CD4-positive, CD25-positive, alpha-beta regulatory T cell (primary cell): ENCODE data around the gene PDRG1. TPM values are rescaled to one million over a fixed set of nuclear protein-coding genes. Genes with fewer than 3 reads are reported as not detected.

Experiments used
- ATAC-seq, 2 donors: fragments of 150-1000 bp; cut with Tn5 transposase; one replicate each; pipeline ENCODE4 v1.10.0; 2021; ENCODE audit warnings: low read depth in 2 of 2, moderate number of reproducible peaks in 2 of 2, moderate library complexity in 1 of 2
- DNase-seq, 3 donors: peaks; one replicate each; pipeline versions ENCODE4 v3.0.0 to v3.0.0-alpha.2; 2012 to 2022; ENCODE audit warnings: mixed read lengths in 1 of 3
- H3K27ac ChIP-seq: one replicate; pipeline ENCODE4 v1.7.0; 2013; ENCODE audit warnings: mild to moderate bottlenecking, low read length; ENCODE audit not compliant: insufficient read depth, poor library complexity, severe bottlenecking
- H3K27me3 ChIP-seq: one replicate; pipeline ENCODE4 v1.7.0; 2013; ENCODE audit warnings: low read length; ENCODE audit not compliant: control insufficient read depth, insufficient read depth
- H3K36me3 ChIP-seq: one replicate; pipeline ENCODE4 v1.7.0; 2013; ENCODE audit warnings: mild to moderate bottlenecking, low read length, moderate library complexity; ENCODE audit not compliant: control insufficient read depth, insufficient read depth
- H3K4me1 ChIP-seq: 2 replicates; pipeline ENCODE4 v1.7.0; 2013; ENCODE audit warnings: mild to moderate bottlenecking, low read length; ENCODE audit not compliant: insufficient read depth, control insufficient read depth, poor library complexity, severe bottlenecking
- H3K4me3 ChIP-seq: one replicate; pipeline ENCODE4 v1.7.0; 2013; ENCODE audit warnings: low read depth, mild to moderate bottlenecking, low read length, moderate library complexity
- H3K9me3 ChIP-seq, 2 experiments: 1 replicate in 1 of 2; 2 replicates in 1 of 2; pipeline ENCODE4 v1.7.0; 2013; ENCODE audit warnings: low read length in 2 of 2, mild to moderate bottlenecking in 1 of 2, moderate library complexity in 1 of 2; ENCODE audit not compliant: control insufficient read depth in 2 of 2
- H3K27ac Mint-ChIP-seq, 3 donors: one replicate each; pipeline ENCODE4 v1.8.0; 2020 to 2022; ENCODE audit warnings: mild to moderate bottlenecking in 3 of 3, mixed read lengths in 3 of 3, moderate library complexity in 2 of 3
- H3K27me3 Mint-ChIP-seq: one replicate; pipeline ENCODE4 v1.8.0; 2022; ENCODE audit warnings: mild to moderate bottlenecking, mixed read lengths
- H3K36me3 Mint-ChIP-seq: one replicate; pipeline ENCODE4 v1.8.0; 2020; ENCODE audit warnings: mixed read lengths
- H3K4me1 Mint-ChIP-seq, 4 donors: one replicate each; pipeline ENCODE4 v1.8.0; 2020 to 2022; ENCODE audit warnings: mixed read lengths in 4 of 4, mild to moderate bottlenecking in 1 of 4
- H3K4me3 Mint-ChIP-seq, 4 donors: one replicate each; pipeline ENCODE4 v1.8.0; 2020 to 2022; ENCODE audit warnings: mild to moderate bottlenecking in 4 of 4, mixed read lengths in 4 of 4, moderate library complexity in 3 of 4
- H3K9me3 Mint-ChIP-seq, 7 donors: one replicate each; pipeline ENCODE4 v1.8.0; 2020 to 2022; ENCODE audit warnings: mixed read lengths in 7 of 7, mild to moderate bottlenecking in 3 of 7, moderate library complexity in 2 of 7
- polyA plus RNA-seq, 4 donors: library from polyadenylated mRNA; unstranded; fragments of 300-500 nt; fragmentation: Illumina TruSeq; gene quantifications; one replicate each; pipeline ENCODE4 v1.2.3, GENCODE V29; 2021
- total RNA-seq: library from RNA; stranded (reverse); gene quantifications from one replicate; pipeline ENCODE4 v1.2.3, GENCODE V29; 2022

The PDRG1 gene
- total and polyA plus RNA-seq, 5 donors from 2014 or later, result 10.3 to 27.6 (median 19.3) TPM

- Mint-ChIP-seq H3K27ac (no peak overlapping the region), H3K27me3 (peaks cover 10% of the 10 kb centered on the region), H3K36me3 (no peaks in the 10 kb centered on the region), H3K4me1 (no peaks in the 10 kb centered on the region), H3K4me3 (no peak overlapping the region), H3K9me3 (no peaks in the 10 kb centered on the region)
- no peak overlapping the region for H3K4me3 ChIP-seq
- H3K9me3 ChIP-seq, result no peaks in the 10 kb centered on the region
- no peaks in the 10 kb centered on the region for H3K4me1 ChIP-seq
- no peaks in the 10 kb centered on the region for H3K36me3 ChIP-seq
- DNase-seq (no peak), ATAC-seq (no peak)
- H3K27ac ChIP-seq, result no peak overlapping the region
- no peaks in the 10 kb centered on the region for H3K27me3 ChIP-seq
Measured at GRCh38 chr20:31908424-31908823, 43.4 kb downstream of the PDRG1 start.

DNA sequence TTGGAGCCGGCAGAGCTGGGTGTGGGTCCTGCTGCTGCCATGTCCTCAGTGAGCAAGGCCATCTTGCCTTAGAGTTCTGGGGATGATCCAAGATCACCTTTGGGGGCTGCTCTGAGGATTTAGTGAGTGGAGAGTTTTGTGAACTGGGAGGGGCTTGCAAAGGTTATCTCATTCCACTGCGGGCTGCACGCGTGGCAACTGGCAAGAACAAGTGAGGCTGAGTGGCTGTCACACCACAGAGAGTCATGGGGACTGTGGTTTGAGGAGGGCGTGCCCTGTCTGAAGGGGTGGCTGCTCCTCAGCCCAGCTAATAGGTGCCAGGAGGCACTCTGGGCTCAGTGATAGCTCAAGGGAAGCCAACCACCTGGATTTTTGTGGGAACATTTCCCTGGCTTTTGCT, 43.8 kb downstream of the PDRG1 start:
- H3K4me3 Mint-ChIP-seq, result no peak overlapping the region

GRCh38 chr20:31907046-31907445, 44.8 kb downstream of the PDRG1 start:
- Mint-ChIP-seq H3K4me3 (no peak overlapping the region), H3K27me3 (peaks cover 15% of the 10 kb centered on the region), H3K36me3 (no peaks in the 10 kb centered on the region), H3K27ac (no peak overlapping the region), H3K4me1 (no peaks in the 10 kb centered on the region), H3K9me3 (no peaks in the 10 kb centered on the region)
- DNase-seq, result no peak
- H3K9me3 ChIP-seq, result no peaks in the 10 kb centered on the region
- ATAC-seq, result no peak
- H3K4me3 ChIP-seq, result no peak overlapping the region
- H3K27ac ChIP-seq, result no peak overlapping the region
- no peaks in the 10 kb centered on the region for H3K4me1 ChIP-seq
- H3K27me3 ChIP-seq, result no peaks in the 10 kb centered on the region
- H3K36me3 ChIP-seq, result no peaks in the 10 kb centered on the region

More for the DNA sequence above, 43.8 kb downstream of the PDRG1 start:
- Histone ChIP-seq H3K27me3 (no peaks in the 10 kb centered on the region), H3K4me3 (no peak overlapping the region), H3K4me1 (no peaks in the 10 kb centered on the region), H3K27ac (no peak overlapping the region), H3K36me3 (no peaks in the 10 kb centered on the region), H3K9me3 (no peaks in the 10 kb centered on the region)
- no peaks in the 10 kb centered on the region for H3K9me3 Mint-ChIP-seq
- H3K27ac Mint-ChIP-seq, result no peak overlapping the region
- ATAC-seq (no peak), DNase-seq (no peak)
- H3K27me3 Mint-ChIP-seq, result peaks cover 14% of the 10 kb centered on the region
- no peaks in the 10 kb centered on the region for H3K4me1 Mint-ChIP-seq
- no peaks in the 10 kb centered on the region for H3K36me3 Mint-ChIP-seq

- Mint-ChIP-seq H3K4me3 (no peak overlapping the region), H3K27me3 (peaks cover 15% of the 10 kb centered on the region), H3K27ac (no peak overlapping the region), H3K9me3 (no peaks in the 10 kb centered on the region), H3K36me3 (no peaks in the 10 kb centered on the region), H3K4me1 (no peaks in the 10 kb centered on the region)
- Histone ChIP-seq H3K4me3 (no peak overlapping the region), H3K9me3 (no peaks in the 10 kb centered on the region), H3K4me1 (no peaks in the 10 kb centered on the region), H3K27me3 (no peaks in the 10 kb centered on the region), H3K36me3 (no peaks in the 10 kb centered on the region), H3K27ac (no peak overlapping the region)
- no peak for ATAC-seq
- DNase-seq, result no peak
Measured at GRCh38 chr20:31906001-31906400, 45.8 kb downstream of the PDRG1 start.

- no peak overlapping the region for H3K4me3 ChIP-seq
- H3K27me3 Mint-ChIP-seq, result peaks cover 20% of the 10 kb centered on the region
- no peaks in the 10 kb centered on the region for H3K36me3 ChIP-seq
- H3K4me3 Mint-ChIP-seq, result no peak overlapping the region
- no peak overlapping the region for H3K27ac Mint-ChIP-seq
- no peaks in the 10 kb centered on the region for H3K4me1 ChIP-seq
- H3K36me3 Mint-ChIP-seq, result no peaks in the 10 kb centered on the region
- no peaks in the 10 kb centered on the region for H3K9me3 ChIP-seq
- no peak overlapping the region for H3K27ac ChIP-seq
- H3K27me3 ChIP-seq, result no peaks in the 10 kb centered on the region
- DNase-seq, result no peak
- no peaks in the 10 kb centered on the region for H3K9me3 Mint-ChIP-seq
- no peaks in the 10 kb centered on the region for H3K4me1 Mint-ChIP-seq
- ATAC-seq, result no peak
Measured at GRCh38 chr20:31903627-31904386, 48.0 kb downstream of the PDRG1 start.

GRCh38 chr20:31901615-31902014, 50.2 kb downstream of the PDRG1 start:
- H3K9me3 Mint-ChIP-seq, result no peaks in the 10 kb centered on the region
- DNase-seq, result no peak
- H3K4me3 Mint-ChIP-seq, result no peak overlapping the region
- peaks cover 16% of the 10 kb centered on the region for H3K27me3 Mint-ChIP-seq
- Histone ChIP-seq H3K27ac (no peak overlapping the region), H3K36me3 (no peaks in the 10 kb centered on the region), H3K27me3 (no peaks in the 10 kb centered on the region), H3K4me1 (no peaks in the 10 kb centered on the region), H3K9me3 (no peaks in the 10 kb centered on the region), H3K4me3 (no peak overlapping the region)
- H3K36me3 Mint-ChIP-seq, result no peaks in the 10 kb centered on the region
- no peak for ATAC-seq
- H3K27ac Mint-ChIP-seq, result no peak overlapping the region
- H3K4me1 Mint-ChIP-seq, result no peaks in the 10 kb centered on the region

GRCh38 chr20:31897541-31897940, 54.3 kb downstream of the PDRG1 start:
- Mint-ChIP-seq H3K27ac (no peak overlapping the region), H3K9me3 (peaks cover 0 to 5% (median 0%) of the 10 kb centered on the region in 7 donors), H3K4me3 (no peak overlapping the region), H3K27me3 (peaks cover 17% of the 10 kb centered on the region), H3K36me3 (no peaks in the 10 kb centered on the region), H3K4me1 (peaks cover 0 to 2% (median 0%) of the 10 kb centered on the region in 4 donors)
- peaks cover 2% of the 10 kb centered on the region for H3K27me3 ChIP-seq
- H3K9me3 ChIP-seq, result no peaks in the 10 kb centered on the region
- H3K36me3 ChIP-seq, result no peaks in the 10 kb centered on the region
- no peaks in the 10 kb centered on the region for H3K4me1 ChIP-seq
- no peak overlapping the region for H3K4me3 ChIP-seq
- ATAC-seq (no peak), DNase-seq (no peak)
- no peak overlapping the region for H3K27ac ChIP-seq

DNA sequence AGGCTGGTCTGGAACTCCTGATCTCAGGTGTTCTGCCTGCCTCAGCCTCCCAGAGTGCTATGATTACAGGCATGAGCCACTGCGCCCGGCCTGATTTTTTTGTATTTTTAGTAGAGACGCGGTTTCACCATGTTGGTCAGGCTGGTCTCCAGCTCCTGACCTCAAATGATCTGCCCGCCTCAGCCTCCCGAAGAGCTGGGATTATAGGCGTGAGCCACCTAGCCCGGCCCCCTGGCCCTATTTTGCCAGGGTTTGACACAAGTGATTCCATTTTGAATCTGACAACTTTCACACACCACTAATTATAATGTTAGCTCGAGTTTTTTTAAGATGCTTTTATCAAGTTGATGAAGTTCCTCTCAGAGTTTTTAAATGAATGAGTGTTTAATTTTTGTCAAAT, 55.8 kb downstream of the PDRG1 start:
- DNase-seq, result no peak
- peaks cover 0 to 5% (median 0%) of the 10 kb centered on the region in 7 donors for H3K9me3 Mint-ChIP-seq
- no peaks in the 10 kb centered on the region for H3K36me3 Mint-ChIP-seq
- H3K27me3 Mint-ChIP-seq, result peaks cover 22% of the 10 kb centered on the region
- H3K9me3 ChIP-seq, result no peaks in the 10 kb centered on the region
- no peak overlapping the region for H3K4me3 Mint-ChIP-seq
- H3K36me3 ChIP-seq, result no peaks in the 10 kb centered on the region
- no peaks in the 10 kb centered on the region for H3K4me1 ChIP-seq
- no peak for ATAC-seq
- peaks cover 0 to 2% (median 0%) of the 10 kb centered on the region in 4 donors for H3K4me1 Mint-ChIP-seq
- H3K27ac Mint-ChIP-seq, result no peak overlapping the region
- no peak overlapping the region for H3K27ac ChIP-seq
- no peak overlapping the region for H3K4me3 ChIP-seq
- H3K27me3 ChIP-seq, result peaks cover 4% of the 10 kb centered on the region
